Gastrocnemius medialis (tissue), 4 donors: ENCODE measurements around the gene SSTR5. TPM values are rescaled to one million over a fixed set of nuclear protein-coding genes. Genes with fewer than 3 reads are reported as not detected.

Experiments used
- ATAC-seq, 2 donors: fragments of 150-250 bp; one replicate each; pipeline ENCODE4 v1.9.1; 2016
- DNase-seq, 2 donors: peaks; one replicate each; pipeline ENCODE4 v3.0.0-alpha.2; 2019
- H3K27ac ChIP-seq, 4 donors: fragments of 200-600 bp; sonication (generic); 1 replicate in 1 of 4; 2 replicates in 3 of 4; pipeline ENCODE4 v1.5.1; 2016 to 2018; ENCODE audit warnings: mild to moderate bottlenecking in 2 of 4, moderate library complexity in 1 of 4
- H3K27me3 ChIP-seq, 3 donors: fragments of 200-600 bp; sonication (generic) in 2 of 3; 1 replicate in 1 of 3; 2 replicates in 2 of 3; pipeline versions ENCODE4 v1.5.1 to v1.6.0; 2016 to 2019; ENCODE audit warnings: mild to moderate bottlenecking in 1 of 3, moderate library complexity in 1 of 3
- H3K36me3 ChIP-seq, 2 donors: fragments of 200-600 bp; sonication (generic) in 1 of 2; one replicate each; pipeline ENCODE4 v1.5.1; 2017 to 2018
- H3K4me1 ChIP-seq, 2 donors: fragments of 200-600 bp; sonication (generic) in 1 of 2; one replicate each; pipeline ENCODE4 v1.5.1; 2016 to 2017; ENCODE audit warnings: mild to moderate bottlenecking in 2 of 2
- H3K4me3 ChIP-seq, 4 donors: fragments of 200-600 bp; sonication (generic) in 3 of 4; 1 replicate in 1 of 4; 2 replicates in 3 of 4; pipeline ENCODE4 v1.5.1; 2016 to 2019; ENCODE audit warnings: mild to moderate bottlenecking in 2 of 4
- H3K9me3 ChIP-seq, 3 donors: fragments of 200-600 bp; sonication (generic) in 2 of 3; 1 replicate in 1 of 3; 2 replicates in 2 of 3; pipeline ENCODE4 v1.5.1; 2016 to 2019
- CTCF ChIP-seq, 5 experiments: fragments of 450-650 bp in 3 of 5; fragments of 200-600 bp in 2 of 5; sonication (generic) in 2 of 5; IDR thresholded peaks in 4 of 5; conservative IDR thresholded peaks in 1 of 5; 1 replicate in 4 of 5; 2 replicates in 1 of 5; pipeline ENCODE4 v1.5.1; 2016 to 2019; ENCODE audit warnings: antibody characterized with exemption in 5 of 5, mild to moderate bottlenecking in 3 of 5, moderate library complexity in 3 of 5
- POLR2A ChIP-seq, 2 donors: fragments of 450-650 bp; IDR thresholded peaks; one replicate each; pipeline ENCODE4 v1.6.1; 2017; ENCODE audit warnings: antibody characterized with exemption in 2 of 2, mild to moderate bottlenecking in 2 of 2, moderate library complexity in 2 of 2
- in situ Hi-C, 4 donors: fragments of 200-750 bp; cut with MboI; loops; one replicate each; pipeline versions ENCODE4 v1.15.0 to v1.8.0; 2017; ENCODE audit warnings: low sequenced_read_pairs in 4 of 4
- intact Hi-C: fragments of 100-400 bp; cut with DNase I; formaldehyde crosslinking; loops from one replicate; pipeline ENCODE4 v1.15.1; 2023; ENCODE audit warnings: low total_unique reads
- total RNA-seq, 4 donors: library from RNA; depleted of rRNA; stranded (reverse); fragments of >200 nt; gene quantifications; one replicate each; pipeline versions ENCODE4 v1.1.0 to v1.2.3, GENCODE V29; 2016

SSTR5 gene
- total RNA-seq, 4 donors from 2014 or later, result 0.24 to 1.3 (median 0.33) TPM; not detected in 1

GRCh38 chr16:1077877-1078578 is 5.5 kb downstream of the SSTR5 start:
- peaks cover 60 to 83% (median 72%) of the 10 kb centered on the region in 3 donors for H3K27me3 ChIP-seq
- H3K27ac ChIP-seq, result no peak overlapping the region
- ATAC-seq, result no peak
- H3K9me3 ChIP-seq, result no peaks in the 10 kb centered on the region
- H3K36me3 ChIP-seq, result no peaks in the 10 kb centered on the region
- H3K4me3 ChIP-seq, result no peak overlapping the region
- no peak for DNase-seq
- in situ Hi-C loops (no loop called here), intact Hi-C loops (no loop called here)
- TF ChIP-seq POLR2A (IDR thresholded peaks at IDR 0.05) (no peak), CTCF (IDR thresholded peaks at IDR 0.05 in 4 of 5, conservative IDR thresholded peaks at IDR 0.05 in 1 of 5) (no peak)
- no peaks in the 10 kb centered on the region for H3K4me1 ChIP-seq

GRCh38 chr16:1078579-1079021 is 6.1 kb downstream of the SSTR5 start:
- H3K4me3 ChIP-seq, result no peak overlapping the region
- peak; percentile 71 to 83 for ATAC-seq
- intact Hi-C loops (no loop called here), in situ Hi-C loops (no loop called here)
- H3K36me3 ChIP-seq, result no peaks in the 10 kb centered on the region
- H3K4me1 ChIP-seq, result no peaks in the 10 kb centered on the region
- TF ChIP-seq POLR2A (IDR thresholded peaks at IDR 0.05), result no peak
- no peak for TF ChIP-seq CTCF (IDR thresholded peaks at IDR 0.05 in 4 of 5, conservative IDR thresholded peaks at IDR 0.05 in 1 of 5)
- H3K27me3 ChIP-seq, result peaks cover 60 to 83% (median 68%) of the 10 kb centered on the region in 3 donors
- no peaks in the 10 kb centered on the region for H3K9me3 ChIP-seq
- H3K27ac ChIP-seq, result no peak overlapping the region
- DNase-seq, result peak; percentile 30 to 54

GRCh38 chr16:1079341-1079740 is 6.8 kb downstream of the SSTR5 start:
- no peak overlapping the region for H3K27ac ChIP-seq
- TF ChIP-seq POLR2A (IDR thresholded peaks at IDR 0.05), result no peak
- no peak for TF ChIP-seq CTCF (IDR thresholded peaks at IDR 0.05 in 4 of 5, conservative IDR thresholded peaks at IDR 0.05 in 1 of 5)
- H3K4me1 ChIP-seq, result no peaks in the 10 kb centered on the region
- ATAC-seq (no peak), DNase-seq (no peak)
- no peaks in the 10 kb centered on the region for H3K36me3 ChIP-seq
- in situ Hi-C loops, result no loop called here
- H3K9me3 ChIP-seq, result no peaks in the 10 kb centered on the region
- intact Hi-C loops, result no loop called here
- no peak overlapping the region for H3K4me3 ChIP-seq
- peaks cover 64 to 81% (median 68%) of the 10 kb centered on the region in 3 donors for H3K27me3 ChIP-seq

GRCh38 chr16:1079786-1080525 is 7.4 kb downstream of the SSTR5 start:
- in situ Hi-C loops, result no loop called here
- peaks cover 65 to 77% (median 68%) of the 10 kb centered on the region in 3 donors for H3K27me3 ChIP-seq
- H3K27ac ChIP-seq, result no peak overlapping the region
- no peak overlapping the region for H3K4me3 ChIP-seq
- no peak for TF ChIP-seq POLR2A (IDR thresholded peaks at IDR 0.05)
- no peak for TF ChIP-seq CTCF (IDR thresholded peaks at IDR 0.05 in 4 of 5, conservative IDR thresholded peaks at IDR 0.05 in 1 of 5)
- ATAC-seq, result no peak
- no peaks in the 10 kb centered on the region for H3K36me3 ChIP-seq
- intact Hi-C loops, result no loop called here
- DNase-seq, result no peak
- peaks cover 0 to 2% (median 0%) of the 10 kb centered on the region in 3 donors for H3K9me3 ChIP-seq
- no peaks in the 10 kb centered on the region for H3K4me1 ChIP-seq
